HEK293 (cell line): ENCODE measurements around the gene LTC4S.

Experiments
- CTCF ChIA-PET: fragments of 350-600 bp; formaldehyde crosslinking; extraction: SDS; loops from one replicate; lab custom pipeline; 2021; ENCODE audit warnings: antibody characterized with exemption; lab: Yijun Ruan, JAX
- POLR2A ChIA-PET: fragments of 300-600 bp; formaldehyde crosslinking; extraction: SDS; loops from one replicate; lab custom pipeline; 2020; ENCODE audit warnings: antibody characterized with exemption, inconsistent platforms; lab: Yijun Ruan, JAX
- H3K27ac ChIP-seq: fragments of 200-500 bp; sonication (Bioruptor generic); 2 replicates; pipeline ENCODE4 v1.5.1; 2014; ENCODE audit warnings: low read depth, low read length, control low read depth, inconsistent platforms; ENCODE audit errors: extremely low read depth
- H3K36me3 ChIP-seq, 2 experiments: fragments of 200-500 bp in 1 of 2; sonication (Bioruptor generic) in 1 of 2; 1 replicate in 1 of 2; 2 replicates in 1 of 2; pipeline ENCODE4 v1.5.1; 2014 to 2017; ENCODE audit warnings: inconsistent platforms in 2 of 2, low read length in 2 of 2; ENCODE audit not compliant: control insufficient read depth in 2 of 2, insufficient read depth in 1 of 2
- H3K4me1 ChIP-seq: fragments of 200-500 bp; sonication (Bioruptor generic); 2 replicates; pipeline ENCODE4 v1.5.1; 2014; ENCODE audit warnings: mild to moderate bottlenecking, low read length, inconsistent platforms; ENCODE audit not compliant: control insufficient read depth, insufficient read depth
- H3K4me3 ChIP-seq: 2 replicates; pipeline ENCODE4 v1.5.1; 2011; ENCODE audit warnings: low read depth, mild to moderate bottlenecking, control low read depth, low read length, moderate library complexity
- H3K9me3 ChIP-seq: fragments of 200-500 bp; sonication (Bioruptor generic); 2 replicates; pipeline ENCODE4 v1.5.1; 2014; ENCODE audit warnings: low read depth, low read length, inconsistent platforms; ENCODE audit not compliant: control insufficient read depth, insufficient read depth
- MYNN ChIP-seq: fragments of 450-650 bp; formaldehyde crosslinking; IDR thresholded peaks from 2 replicates; pipeline ENCODE4 v1.5.1; 2016; ENCODE audit warnings: missing biosample characterization, missing genetic modification characterization, borderline replicate concordance
- OVOL3 ChIP-seq: fragments of 450-650 bp; formaldehyde crosslinking; IDR thresholded peaks from 2 replicates; pipeline ENCODE4 v1.5.1; 2016; ENCODE audit warnings: missing biosample characterization, missing genetic modification characterization
- SCRT2 ChIP-seq: fragments of 450-650 bp; formaldehyde crosslinking; IDR thresholded peaks from 2 replicates; pipeline ENCODE4 v1.5.1; 2016; ENCODE audit warnings: missing biosample characterization, missing genetic modification characterization
- YY2 ChIP-seq: fragments of 450-650 bp; formaldehyde crosslinking; IDR thresholded peaks from 2 replicates; pipeline ENCODE4 v1.5.1; 2016; ENCODE audit warnings: missing biosample characterization, missing genetic modification characterization
- ZBTB26 ChIP-seq: fragments of 450-650 bp; formaldehyde crosslinking; optimal IDR thresholded peaks from 2 replicates; pipeline ENCODE3; 2016; ENCODE audit warnings: missing biosample characterization, mild to moderate bottlenecking, missing genetic modification characterization
- ZBTB48 ChIP-seq: fragments of 450-650 bp; formaldehyde crosslinking; IDR thresholded peaks from 2 replicates; pipeline ENCODE4 v1.5.1; 2016; ENCODE audit warnings: missing biosample characterization, missing genetic modification characterization
- ZFHX2 ChIP-seq: fragments of 450-650 bp; formaldehyde crosslinking; conservative IDR thresholded peaks from 2 replicates; pipeline ENCODE4 v1.5.1; 2016; ENCODE audit warnings: missing biosample characterization, missing genetic modification characterization
- ZNF175 ChIP-seq: fragments of 450-650 bp; formaldehyde crosslinking; IDR thresholded peaks from 2 replicates; pipeline ENCODE4 v1.5.1; 2016; ENCODE audit warnings: missing biosample characterization, missing genetic modification characterization
- ZNF214 ChIP-seq: fragments of 450-650 bp; formaldehyde crosslinking; IDR thresholded peaks from 2 replicates; pipeline ENCODE4 v1.5.1; 2017; ENCODE audit warnings: missing biosample characterization, mild to moderate bottlenecking, missing genetic modification characterization, borderline replicate concordance
- ZNF23 ChIP-seq: fragments of 450-650 bp; formaldehyde crosslinking; IDR thresholded peaks from 2 replicates; pipeline ENCODE4 v1.5.1; 2016; ENCODE audit warnings: missing biosample characterization, missing genetic modification characterization, borderline replicate concordance
- ZNF248 ChIP-seq: fragments of 450-650 bp; formaldehyde crosslinking; IDR thresholded peaks from 2 replicates; pipeline ENCODE4 v1.5.1; 2017; ENCODE audit warnings: missing biosample characterization, missing genetic modification characterization
- ZNF335 ChIP-seq: fragments of 450-650 bp; formaldehyde crosslinking; conservative IDR thresholded peaks from 2 replicates; pipeline ENCODE4 v1.5.1; 2016; ENCODE audit warnings: missing biosample characterization, missing genetic modification characterization
- ZNF341 ChIP-seq: fragments of 450-650 bp; formaldehyde crosslinking; IDR thresholded peaks from 2 replicates; pipeline ENCODE4; 2016; ENCODE audit warnings: low read depth, missing biosample characterization, missing genetic modification characterization
- ZNF354C ChIP-seq: fragments of 450-650 bp; formaldehyde crosslinking; IDR thresholded peaks from 2 replicates; pipeline ENCODE4 v1.5.1; 2016; ENCODE audit warnings: missing biosample characterization, missing genetic modification characterization, low read depth, borderline replicate concordance
- ZNF423 ChIP-seq: fragments of 450-650 bp; formaldehyde crosslinking; IDR thresholded peaks from 2 replicates; pipeline ENCODE4 v1.5.1; 2016; ENCODE audit warnings: missing biosample characterization, missing genetic modification characterization
- ZNF473 ChIP-seq: fragments of 450-650 bp; formaldehyde crosslinking; IDR thresholded peaks from 2 replicates; pipeline ENCODE4 v1.5.1; 2017; ENCODE audit warnings: missing biosample characterization, missing genetic modification characterization
- ZNF48 ChIP-seq: fragments of 450-650 bp; formaldehyde crosslinking; IDR thresholded peaks from 2 replicates; pipeline ENCODE4 v1.5.1; 2016; ENCODE audit warnings: missing biosample characterization, missing genetic modification characterization
- ZNF558 ChIP-seq: fragments of 450-650 bp; formaldehyde crosslinking; IDR thresholded peaks from 2 replicates; pipeline ENCODE4 v1.5.1; 2016; ENCODE audit warnings: missing biosample characterization, missing genetic modification characterization
- ZNF561 ChIP-seq: fragments of 450-650 bp; IDR thresholded peaks from 2 replicates; pipeline ENCODE4 v1.5.1; 2018; ENCODE audit warnings: missing biosample characterization, missing genetic modification characterization, borderline replicate concordance
- ZNF660 ChIP-seq: fragments of 450-650 bp; IDR thresholded peaks from 2 replicates; pipeline ENCODE4 v1.5.1; 2018; ENCODE audit warnings: missing biosample characterization, mild to moderate bottlenecking, missing genetic modification characterization
- ZNF747 ChIP-seq: fragments of 450-650 bp; formaldehyde crosslinking; IDR thresholded peaks from 2 replicates; pipeline ENCODE4 v1.5.1; 2016; ENCODE audit warnings: missing biosample characterization, missing genetic modification characterization
- ZNF76 ChIP-seq: fragments of 450-650 bp; formaldehyde crosslinking; IDR thresholded peaks from 2 replicates; pipeline ENCODE4; 2016; ENCODE audit warnings: low read depth, missing biosample characterization, missing genetic modification characterization, borderline replicate concordance
- ZNF791 ChIP-seq: fragments of 450-650 bp; formaldehyde crosslinking; IDR thresholded peaks from 2 replicates; pipeline ENCODE4 v1.5.1; 2016; ENCODE audit warnings: missing biosample characterization, missing genetic modification characterization
- ZNF837 ChIP-seq: fragments of 450-650 bp; formaldehyde crosslinking; IDR thresholded peaks from 2 replicates; pipeline ENCODE4 v1.5.1; 2016; ENCODE audit warnings: missing biosample characterization, missing genetic modification characterization
- ZSCAN30 ChIP-seq: fragments of 450-650 bp; IDR thresholded peaks from 2 replicates; pipeline ENCODE4 v1.5.1; 2018; ENCODE audit warnings: missing biosample characterization, mild to moderate bottlenecking, missing genetic modification characterization, moderate library complexity
- TF ChIP-seq, protein P1 (sequence below): fragments of 450-650 bp; formaldehyde crosslinking; IDR thresholded peaks from 2 replicates; pipeline ENCODE4; 2016; ENCODE audit warnings: missing biosample characterization, missing genetic modification characterization
- TF ChIP-seq, protein P2 (sequence below): fragments of 450-650 bp; formaldehyde crosslinking; IDR thresholded peaks from 2 replicates; pipeline ENCODE4 v1.5.1; 2016; ENCODE audit warnings: missing biosample characterization, missing genetic modification characterization
- TF ChIP-seq, protein P3 (sequence below): fragments of 450-650 bp; formaldehyde crosslinking; IDR thresholded peaks from 2 replicates; pipeline ENCODE4 v1.5.1; 2017; ENCODE audit warnings: missing biosample characterization, missing genetic modification characterization

The LTC4S gene

DNA sequence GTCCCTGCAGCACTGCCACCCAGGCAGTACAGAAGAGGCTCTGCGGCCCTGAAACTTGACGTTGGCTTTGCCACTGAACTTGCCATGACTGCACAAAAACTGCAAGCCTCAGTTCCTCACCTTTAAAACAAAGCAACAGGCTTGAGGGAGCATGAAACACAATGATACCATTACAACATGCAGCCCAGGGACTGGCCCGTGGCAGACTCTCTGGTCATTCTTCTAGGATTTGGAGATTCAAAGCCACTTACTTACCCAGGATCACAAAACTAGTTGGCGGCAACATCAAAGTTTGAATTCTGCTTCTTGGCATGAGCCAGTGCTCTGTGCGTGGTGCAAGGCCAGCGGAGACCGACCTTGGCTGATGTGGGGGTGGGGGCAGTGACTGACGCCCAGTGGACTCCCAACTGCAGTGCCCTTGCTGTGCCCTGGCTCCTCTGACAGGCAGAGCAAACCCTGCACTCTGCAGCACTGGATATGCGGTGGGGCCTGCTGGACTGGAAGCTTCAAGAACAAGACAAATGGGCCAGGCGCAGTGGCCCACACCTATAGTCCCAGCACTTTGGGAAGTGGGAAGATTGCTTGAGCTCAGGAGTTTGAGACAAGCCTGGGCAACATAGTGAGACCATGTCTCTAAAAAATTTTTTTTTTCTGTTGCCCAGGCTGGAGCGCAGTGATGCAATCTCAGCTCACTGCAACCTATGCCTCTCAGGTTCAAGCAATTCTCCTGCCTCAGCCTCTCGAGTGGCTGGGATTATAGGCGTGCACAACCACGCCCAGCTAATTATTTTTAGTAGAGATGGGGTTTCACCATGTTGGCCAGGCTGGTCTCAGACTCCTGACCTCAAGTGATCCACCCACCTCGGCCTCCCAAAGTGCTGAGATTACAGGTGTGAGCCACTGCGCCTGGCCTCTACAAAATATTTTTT, 45.8 kb downstream of the LTC4S start (continued):
- TF ChIP-seq ZNF558 (tag by site-specific recombination) (no peak), ZNF660 (no peak), ZNF561 (tag by site-specific recombination) (no peak)

DNA sequence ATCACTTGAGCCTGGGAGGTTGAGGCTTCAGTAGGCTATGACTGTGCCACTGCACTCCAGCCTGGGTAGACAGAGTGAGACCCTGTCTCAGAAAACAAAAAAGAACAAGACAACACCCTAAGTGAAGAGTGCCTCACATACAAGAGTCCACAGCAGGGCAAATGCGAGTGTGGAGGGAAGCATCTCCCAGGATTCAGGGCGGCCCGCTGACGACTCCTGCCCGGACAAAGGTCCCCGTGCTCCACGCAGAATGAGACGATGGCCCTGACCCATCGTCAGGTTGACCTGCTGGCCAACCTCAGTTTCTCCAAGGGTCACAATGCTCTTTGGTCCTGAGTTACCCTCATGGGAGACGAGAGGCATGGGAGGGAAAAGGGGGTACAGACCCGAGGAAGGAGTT, 46.5 kb downstream of the LTC4S start:
- no peaks in the 10 kb centered on the region for H3K4me1 ChIP-seq
- no peak overlapping the region for H3K4me3 ChIP-seq
- H3K36me3 ChIP-seq, result peaks cover 0 to 69% of the 10 kb centered on the region in 2 experiments
- no peak for TF ChIP-seq OVOL3 (tag by site-specific recombination)
- TF ChIP-seq ZNF175 (tag by site-specific recombination), result no peak
- TF ChIP-seq ZSCAN30 (tag by site-specific recombination), result no peak
- TF ChIP-seq, protein P1, sequence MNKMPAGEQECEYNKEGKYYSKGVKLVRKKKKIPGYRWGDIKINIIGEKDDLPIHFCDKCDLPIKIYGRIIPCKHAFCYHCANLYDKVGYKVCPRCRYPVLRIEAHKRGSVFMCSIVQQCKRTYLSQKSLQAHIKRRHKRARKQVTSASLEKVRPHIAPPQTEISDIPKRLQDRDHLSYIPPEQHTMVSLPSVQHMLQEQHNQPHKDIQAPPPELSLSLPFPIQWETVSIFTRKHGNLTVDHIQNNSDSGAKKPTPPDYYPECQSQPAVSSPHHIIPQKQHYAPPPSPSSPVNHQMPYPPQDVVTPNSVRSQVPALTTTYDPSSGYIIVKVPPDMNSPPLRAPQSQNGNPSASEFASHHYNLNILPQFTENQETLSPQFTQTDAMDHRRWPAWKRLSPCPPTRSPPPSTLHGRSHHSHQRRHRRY (tag by site-specific recombination), result no peak
- no peak for TF ChIP-seq ZFHX2 (tag by site-specific recombination)
- TF ChIP-seq ZNF341 (tag by site-specific recombination), result no peak
- TF ChIP-seq ZBTB48, result no peak
- TF ChIP-seq SCRT2 (tag by site-specific recombination), result no peak
- TF ChIP-seq, all 188 proteins: peak for 0
- CTCF ChIA-PET, result no interaction called here
- Histone ChIP-seq H3K9me3 (no peaks in the 10 kb centered on the region), H3K27ac (no peak overlapping the region)
- POLR2A ChIA-PET, result interaction anchor here (1.2 kb wide), 1 partner anchor 10 kb away, joined by 4 read pairs; no protein-coding TSS in a partner anchor

DNA sequence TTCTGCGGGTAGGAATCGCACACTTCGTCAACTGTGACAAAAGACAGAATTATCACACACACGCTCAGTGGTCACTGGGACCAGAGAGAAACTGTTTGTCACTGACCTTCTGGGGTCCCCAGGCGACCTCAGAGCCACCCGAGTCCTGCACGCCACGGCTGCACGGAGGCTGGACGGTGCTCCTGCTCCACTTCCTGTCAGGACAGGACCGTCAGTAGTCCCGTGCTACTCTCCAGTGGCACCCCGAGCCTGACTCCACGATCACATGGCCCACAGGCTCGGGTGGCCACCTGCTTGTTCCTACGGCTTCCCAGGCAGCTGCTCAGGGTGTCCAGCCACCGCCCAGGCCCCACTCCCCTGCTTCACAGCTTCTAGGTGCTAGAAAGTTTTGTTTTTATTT, 47.0 kb downstream of the LTC4S start:
- Histone ChIP-seq H3K4me3 (no peak overlapping the region), H3K36me3 (peaks cover 0 to 67% of the 10 kb centered on the region in 2 experiments), H3K27ac (no peak overlapping the region), H3K9me3 (no peaks in the 10 kb centered on the region), H3K4me1 (no peaks in the 10 kb centered on the region)
- ChIA-PET CTCF (no interaction called here), POLR2A (no interaction called here)
- no peak for TF ChIP-seq ZNF423 (tag by site-specific recombination)
- TF ChIP-seq ZNF76 (tag by site-specific recombination), result no peak
- no peak for TF ChIP-seq ZNF23 (tag by site-specific recombination)
- TF ChIP-seq ZNF837 (tag by site-specific recombination), result no peak
- TF ChIP-seq, protein P2, sequence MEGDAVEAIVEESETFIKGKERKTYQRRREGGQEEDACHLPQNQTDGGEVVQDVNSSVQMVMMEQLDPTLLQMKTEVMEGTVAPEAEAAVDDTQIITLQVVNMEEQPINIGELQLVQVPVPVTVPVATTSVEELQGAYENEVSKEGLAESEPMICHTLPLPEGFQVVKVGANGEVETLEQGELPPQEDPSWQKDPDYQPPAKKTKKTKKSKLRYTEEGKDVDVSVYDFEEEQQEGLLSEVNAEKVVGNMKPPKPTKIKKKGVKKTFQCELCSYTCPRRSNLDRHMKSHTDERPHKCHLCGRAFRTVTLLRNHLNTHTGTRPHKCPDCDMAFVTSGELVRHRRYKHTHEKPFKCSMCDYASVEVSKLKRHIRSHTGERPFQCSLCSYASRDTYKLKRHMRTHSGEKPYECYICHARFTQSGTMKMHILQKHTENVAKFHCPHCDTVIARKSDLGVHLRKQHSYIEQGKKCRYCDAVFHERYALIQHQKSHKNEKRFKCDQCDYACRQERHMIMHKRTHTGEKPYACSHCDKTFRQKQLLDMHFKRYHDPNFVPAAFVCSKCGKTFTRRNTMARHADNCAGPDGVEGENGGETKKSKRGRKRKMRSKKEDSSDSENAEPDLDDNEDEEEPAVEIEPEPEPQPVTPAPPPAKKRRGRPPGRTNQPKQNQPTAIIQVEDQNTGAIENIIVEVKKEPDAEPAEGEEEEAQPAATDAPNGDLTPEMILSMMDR, result no peak
- TF ChIP-seq ZNF214 (tag by site-specific recombination), result no peak
- no peak for TF ChIP-seq ZNF48 (tag by site-specific recombination)
- no peak for TF ChIP-seq ZNF791 (tag by site-specific recombination)
- TF ChIP-seq ZNF473 (tag by site-specific recombination), result no peak
- TF ChIP-seq, protein P3, sequence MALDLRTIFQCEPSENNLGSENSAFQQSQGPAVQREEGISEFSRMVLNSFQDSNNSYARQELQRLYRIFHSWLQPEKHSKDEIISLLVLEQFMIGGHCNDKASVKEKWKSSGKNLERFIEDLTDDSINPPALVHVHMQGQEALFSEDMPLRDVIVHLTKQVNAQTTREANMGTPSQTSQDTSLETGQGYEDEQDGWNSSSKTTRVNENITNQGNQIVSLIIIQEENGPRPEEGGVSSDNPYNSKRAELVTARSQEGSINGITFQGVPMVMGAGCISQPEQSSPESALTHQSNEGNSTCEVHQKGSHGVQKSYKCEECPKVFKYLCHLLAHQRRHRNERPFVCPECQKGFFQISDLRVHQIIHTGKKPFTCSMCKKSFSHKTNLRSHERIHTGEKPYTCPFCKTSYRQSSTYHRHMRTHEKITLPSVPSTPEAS (tag by site-specific recombination), result no peak
- TF ChIP-seq ZNF335, result no peak
- no peak for TF ChIP-seq YY2 (tag by site-specific recombination)
- no peak for TF ChIP-seq MYNN (tag by site-specific recombination)
- no peak for TF ChIP-seq ZNF354C (tag by site-specific recombination)
- TF ChIP-seq ZNF248 (tag by site-specific recombination), result no peak
- no peak for TF ChIP-seq ZBTB26 (tag by site-specific recombination)
- TF ChIP-seq ZNF747 (tag by site-specific recombination), result no peak
- TF ChIP-seq ZSCAN30 (tag by site-specific recombination), result no peak
